GM21381 (cell line): ENCODE results near the gene AGPAT4.
"Not testable (repeated sequence)": the region's sequence is repeated elsewhere in the genome, so short reads cannot be mapped to it uniquely, and the experiment has no call there.

ENCODE experiments used
- ATAC-seq: cut with Tn5 transposase; IDR thresholded peaks from one replicate; pipeline ENCODE4 v1.9.1; 2021; ENCODE audit warnings: mild to moderate bottlenecking, moderate library complexity; ENCODE audit not compliant: unreplicated experiment

The AGPAT4 gene

DNA sequence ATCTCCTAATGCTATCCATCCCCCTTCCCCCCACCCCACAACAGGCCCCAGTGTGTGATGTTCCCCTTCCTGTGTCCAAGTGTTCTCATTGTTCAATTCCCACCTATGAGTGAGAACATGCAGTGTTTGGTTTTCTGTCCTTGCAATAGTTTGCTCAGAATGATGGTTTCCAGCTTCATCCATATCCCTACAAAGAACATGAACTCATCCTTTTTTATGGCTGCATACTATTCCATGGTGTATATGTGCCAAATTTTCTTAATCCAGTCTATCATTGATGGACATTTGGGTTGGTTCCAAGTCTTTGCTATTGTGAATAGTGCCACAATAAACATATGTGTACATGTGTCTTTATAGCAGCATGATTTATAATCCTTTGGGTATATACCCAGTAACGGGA, 101.1 kb downstream of the AGPAT4 start:
- not testable (repeated sequence) for ATAC-seq

- ATAC-seq: no peak
Observed at GRCh38 chr6:161171207-161171606, 102.7 kb downstream of the AGPAT4 start.

DNA sequence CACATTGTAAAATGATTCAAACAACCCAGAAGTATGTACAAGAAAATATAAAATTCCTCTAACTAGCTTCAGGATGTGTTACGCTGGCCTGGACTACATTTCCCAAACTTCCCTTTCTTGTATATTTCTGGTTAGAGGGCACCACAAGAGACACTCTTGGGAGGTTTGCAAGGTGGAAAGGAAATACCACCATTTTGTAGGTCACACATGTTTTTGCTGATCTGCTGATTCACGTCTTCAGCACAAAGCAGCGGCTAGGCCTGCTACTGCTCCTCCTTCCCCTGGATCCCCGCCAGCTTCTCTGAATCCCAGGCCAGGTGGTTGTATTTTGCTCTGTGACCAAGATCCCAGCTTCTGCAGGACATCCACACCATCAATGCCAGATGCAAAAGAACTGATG, 104.2 kb downstream of the AGPAT4 start:
- peak; percentile 4 for ATAC-seq

- no peak for ATAC-seq
Observed at GRCh38 chr6:161169035-161169434, 104.8 kb downstream of the AGPAT4 start.

- no peak for ATAC-seq
Observed at GRCh38 chr6:161168281-161168891, 105.5 kb downstream of the AGPAT4 start.

DNA sequence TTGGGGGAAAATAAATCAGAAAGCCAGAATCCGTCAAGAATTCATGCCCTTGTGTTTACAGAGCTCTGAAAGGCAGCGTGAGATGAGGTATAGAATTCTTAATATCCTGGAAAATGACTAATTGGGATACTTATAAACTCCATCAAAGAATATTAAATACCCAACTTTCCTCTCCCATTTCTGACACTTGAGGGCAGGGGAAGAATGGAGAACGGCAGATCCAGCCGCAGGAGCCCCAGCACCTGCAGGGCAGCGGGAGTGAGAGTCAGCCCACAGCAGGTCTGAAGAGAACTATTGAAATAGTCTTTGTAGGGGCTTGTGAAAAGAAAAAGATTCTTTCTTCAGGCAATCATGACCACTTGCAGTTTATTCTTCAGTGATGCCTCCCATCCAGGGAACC, 107.2 kb downstream of the AGPAT4 start:
- no peak for ATAC-seq

DNA sequence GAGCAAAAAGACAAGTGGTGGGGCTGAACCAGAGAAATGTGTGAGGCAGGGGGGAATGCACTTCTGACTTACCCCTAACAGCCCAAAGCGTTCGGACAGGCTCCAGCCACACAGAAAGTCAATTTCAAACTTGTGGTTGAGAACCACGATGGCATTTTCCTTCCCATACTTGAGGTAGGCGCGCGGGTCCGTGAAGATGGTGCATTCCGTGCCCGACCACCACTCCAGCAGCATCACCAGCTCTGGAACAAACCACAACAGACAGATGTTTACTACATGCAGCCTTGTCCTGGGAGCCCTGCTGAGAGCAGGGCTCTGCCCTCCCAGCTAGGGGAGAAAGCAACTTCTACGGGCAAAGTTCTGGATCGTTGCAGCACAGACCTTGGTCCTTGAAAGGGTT, 107.7 kb downstream of the AGPAT4 start:
- ATAC-seq: no peak

DNA sequence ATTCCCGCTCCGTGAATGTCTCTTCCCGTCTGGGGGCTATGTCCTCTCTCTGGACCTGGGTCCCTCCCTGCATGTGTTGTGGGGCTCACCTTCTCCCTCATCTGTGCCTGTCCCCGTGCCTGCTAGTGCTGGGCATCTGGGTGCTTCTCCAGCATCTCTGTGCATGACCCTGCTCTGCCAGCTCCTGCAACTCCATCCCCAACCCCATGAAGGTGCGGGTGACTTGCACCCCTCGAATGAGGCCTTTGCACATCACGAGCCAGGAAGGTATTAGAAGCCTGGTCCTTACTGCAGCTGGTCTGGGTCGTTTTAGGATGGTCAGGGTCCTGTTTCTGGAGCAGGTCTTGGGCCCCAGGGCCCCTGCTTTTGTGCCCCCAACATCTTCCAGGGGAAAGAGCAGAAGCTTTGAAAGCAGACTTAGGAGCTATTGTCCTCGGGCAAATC, 109.7 kb downstream of the AGPAT4 start:
- ATAC-seq: no peak

DNA sequence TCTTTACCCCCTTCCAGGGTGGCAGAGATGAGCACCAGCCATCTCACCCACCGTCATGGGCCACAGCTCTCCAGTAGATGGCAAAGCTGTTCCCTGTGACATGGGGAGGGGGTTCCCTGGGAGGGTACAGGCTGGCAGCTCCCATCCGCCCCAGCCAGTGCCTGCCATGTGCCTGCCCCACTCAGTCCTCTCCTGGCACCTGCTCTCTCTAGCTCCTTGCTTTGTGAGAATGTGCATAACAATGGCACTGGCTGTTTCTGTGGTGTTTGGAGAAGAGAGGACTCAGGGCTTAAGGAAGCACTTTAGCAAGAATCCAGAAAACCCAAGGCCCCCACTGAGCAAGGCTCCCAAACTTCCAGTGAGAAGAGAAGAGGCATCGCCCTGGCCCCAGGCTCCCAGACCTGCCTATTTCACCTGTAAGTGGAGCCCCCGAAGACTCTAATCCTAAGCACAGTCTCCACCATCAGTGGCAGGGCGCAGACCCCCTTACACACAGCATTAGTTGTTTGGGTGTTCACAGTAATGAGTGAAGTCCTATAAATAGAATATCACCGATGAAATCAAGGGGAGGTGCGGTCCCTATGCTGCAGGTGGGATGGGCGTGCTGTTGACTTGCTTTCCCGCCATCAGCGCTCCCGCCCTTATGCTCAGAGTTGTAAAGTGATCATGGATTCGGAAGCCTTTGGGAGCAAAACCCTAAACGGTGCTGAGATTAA, 110.2 kb downstream of the AGPAT4 start:
- no peak for ATAC-seq

GRCh38 chr6:161162722-161163121, 111.1 kb downstream of the AGPAT4 start:
- ATAC-seq: no peak

DNA sequence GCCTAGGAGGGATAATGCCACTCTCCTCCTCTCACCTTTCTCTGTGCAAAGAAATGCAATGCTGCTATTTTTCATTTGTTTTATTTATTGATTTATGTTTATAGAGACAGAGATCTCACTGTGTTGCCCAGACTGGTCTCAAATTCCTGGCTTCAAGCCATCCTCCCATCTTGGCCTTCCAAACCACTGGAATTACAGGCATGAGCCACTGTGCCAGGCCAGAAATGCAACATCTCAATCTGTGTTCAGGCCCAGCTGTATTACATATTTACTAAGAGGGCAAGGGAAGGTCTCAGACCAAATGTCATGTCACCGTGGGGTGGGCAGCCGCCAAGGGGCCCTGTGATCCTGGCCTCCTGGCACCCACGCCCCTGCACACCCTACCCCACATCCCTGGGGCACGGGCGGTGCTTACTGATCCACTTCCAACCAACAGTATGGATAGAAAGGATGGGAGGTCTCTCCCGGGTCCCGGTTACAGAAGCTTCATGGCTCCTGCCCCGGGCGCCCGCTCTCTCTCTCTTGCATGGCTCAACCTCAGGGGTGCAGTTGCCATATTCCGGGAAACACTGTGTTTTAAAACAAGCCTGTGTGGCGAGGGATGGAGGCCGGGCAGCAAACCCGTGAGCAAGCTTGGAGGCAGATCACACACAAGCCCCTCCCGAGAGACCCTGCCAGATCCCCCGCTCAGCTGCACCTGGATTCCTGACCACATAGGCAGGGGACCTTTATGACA, 111.8 kb downstream of the AGPAT4 start:
- ATAC-seq: no peak

- no peak for ATAC-seq
Observed at GRCh38 chr6:161161121-161161520, 112.7 kb downstream of the AGPAT4 start.

- no peak for ATAC-seq
Observed at GRCh38 chr6:161154796-161155335, 119.0 kb downstream of the AGPAT4 start.

- ATAC-seq: no peak
Observed at GRCh38 chr6:161153725-161154124, 120.1 kb downstream of the AGPAT4 start.

DNA sequence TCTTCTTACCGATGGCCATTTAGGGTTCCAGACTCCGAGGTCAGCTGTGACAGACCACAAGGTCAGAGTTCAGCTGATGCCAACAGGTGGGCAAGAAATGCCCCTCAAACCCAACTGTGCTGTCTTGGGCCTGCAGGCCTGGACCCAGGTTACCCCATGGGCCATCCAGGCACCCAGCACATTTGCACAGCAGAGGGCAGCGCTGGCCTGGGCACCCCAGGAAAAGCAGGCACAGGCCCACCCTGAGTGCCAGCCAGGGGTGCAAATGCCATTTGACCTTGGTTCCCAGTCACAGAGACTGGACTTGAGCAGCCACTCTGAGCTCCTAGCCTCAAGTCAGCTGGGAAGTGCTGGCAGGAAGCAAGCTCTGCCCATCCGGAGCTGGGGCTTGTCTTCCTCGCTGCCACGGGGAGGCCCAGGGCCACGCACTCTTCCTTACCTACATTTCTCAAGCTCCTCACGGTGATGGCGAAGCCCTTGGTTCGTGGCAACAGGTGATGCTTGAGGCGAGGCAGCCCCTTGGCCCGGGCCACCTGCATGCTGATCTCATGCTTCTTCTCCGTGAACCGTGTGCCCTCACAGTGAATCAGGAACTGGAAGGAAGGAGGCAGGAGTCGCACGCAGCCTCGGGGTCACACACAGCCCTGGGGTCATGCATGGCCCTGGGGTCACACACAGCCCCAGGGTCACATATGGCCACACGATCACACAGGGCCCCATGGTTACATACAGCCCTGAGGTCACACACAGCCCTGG, 120.8 kb downstream of the AGPAT4 start:
- no peak for ATAC-seq

DNA sequence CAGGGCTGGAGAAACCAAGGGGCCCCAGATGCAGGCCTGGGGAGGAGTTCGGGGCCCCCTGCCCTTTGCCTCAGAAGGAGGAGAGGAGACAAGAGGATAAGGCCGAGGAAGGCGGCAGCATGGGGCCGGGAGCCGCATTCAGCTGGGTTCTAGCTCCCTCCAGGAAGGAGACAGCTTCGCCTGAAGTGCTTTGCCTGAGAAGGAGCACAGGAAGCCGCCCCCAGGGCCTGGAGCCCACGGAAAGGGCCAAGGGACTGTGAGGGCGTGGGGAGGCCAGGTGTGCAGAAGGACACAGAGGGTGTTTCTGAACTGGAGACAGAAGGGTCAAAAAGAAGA, 121.4 kb downstream of the AGPAT4 start:
- no peak for ATAC-seq

- no peak for ATAC-seq
Observed at GRCh38 chr6:161151660-161152526, 122.0 kb downstream of the AGPAT4 start.

- no peak for ATAC-seq
Observed at GRCh38 chr6:161151059-161151645, 122.7 kb downstream of the AGPAT4 start.

GRCh38 chr6:161150566-161150965, 123.3 kb downstream of the AGPAT4 start:
- no peak for ATAC-seq

GRCh38 chr6:161150136-161150535, 123.7 kb downstream of the AGPAT4 start:
- no peak for ATAC-seq
